ENCODE measurements around the gene SNX7.

The SNX7 gene

DNA sequence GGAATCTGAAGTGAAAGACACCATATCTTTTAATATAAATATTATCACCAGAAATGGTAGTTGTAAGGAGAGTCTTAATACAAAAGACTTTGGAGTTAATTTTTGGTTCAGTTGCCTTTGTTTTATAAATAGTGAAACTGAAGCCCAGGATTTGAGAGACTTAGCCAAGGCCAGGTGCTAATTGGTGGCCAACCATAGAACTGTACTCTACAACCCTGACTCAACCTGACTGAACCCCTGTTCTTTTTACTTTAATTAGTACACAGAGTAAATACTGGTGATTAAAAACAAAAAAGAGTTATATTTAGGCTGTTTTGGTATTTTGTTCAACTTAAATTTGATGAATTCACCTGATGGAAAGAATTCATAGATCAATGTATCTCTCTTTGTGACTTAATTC is 76.3 kb downstream of the SNX7 start:
- TF ChIP-seq, protein P1, sequence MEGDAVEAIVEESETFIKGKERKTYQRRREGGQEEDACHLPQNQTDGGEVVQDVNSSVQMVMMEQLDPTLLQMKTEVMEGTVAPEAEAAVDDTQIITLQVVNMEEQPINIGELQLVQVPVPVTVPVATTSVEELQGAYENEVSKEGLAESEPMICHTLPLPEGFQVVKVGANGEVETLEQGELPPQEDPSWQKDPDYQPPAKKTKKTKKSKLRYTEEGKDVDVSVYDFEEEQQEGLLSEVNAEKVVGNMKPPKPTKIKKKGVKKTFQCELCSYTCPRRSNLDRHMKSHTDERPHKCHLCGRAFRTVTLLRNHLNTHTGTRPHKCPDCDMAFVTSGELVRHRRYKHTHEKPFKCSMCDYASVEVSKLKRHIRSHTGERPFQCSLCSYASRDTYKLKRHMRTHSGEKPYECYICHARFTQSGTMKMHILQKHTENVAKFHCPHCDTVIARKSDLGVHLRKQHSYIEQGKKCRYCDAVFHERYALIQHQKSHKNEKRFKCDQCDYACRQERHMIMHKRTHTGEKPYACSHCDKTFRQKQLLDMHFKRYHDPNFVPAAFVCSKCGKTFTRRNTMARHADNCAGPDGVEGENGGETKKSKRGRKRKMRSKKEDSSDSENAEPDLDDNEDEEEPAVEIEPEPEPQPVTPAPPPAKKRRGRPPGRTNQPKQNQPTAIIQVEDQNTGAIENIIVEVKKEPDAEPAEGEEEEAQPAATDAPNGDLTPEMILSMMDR (IDR thresholded peaks at IDR 0.05; ENCODE audit: low read depth, low read length): no peak
- H3K4me3 ChIP-seq (ENCODE audit: low read depth, low read length): no peak overlapping the region

DNA sequence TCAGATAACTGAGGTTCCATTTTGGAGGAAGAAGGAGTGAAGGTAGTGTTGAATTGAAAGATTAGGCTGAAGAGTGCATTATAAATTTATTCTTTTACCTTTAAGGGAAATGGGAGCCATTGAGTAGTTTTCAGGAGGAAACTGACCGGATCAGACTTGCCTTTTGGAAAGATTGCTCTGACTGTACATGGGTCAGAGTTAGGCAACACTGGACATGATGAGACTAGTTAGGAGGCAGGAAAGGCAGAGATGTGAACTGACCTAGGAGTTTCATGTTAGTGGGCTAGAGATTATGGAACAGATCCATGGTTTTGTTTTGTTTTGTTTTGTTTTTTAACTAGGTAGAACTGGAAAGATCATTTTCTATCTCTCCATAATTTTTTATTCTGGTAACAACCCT is 78.2 kb downstream of the SNX7 start:
- TF ChIP-seq, protein P1 (IDR thresholded peaks at IDR 0.05; ENCODE audit: low read depth, low read length): no peak
- H3K4me3 ChIP-seq (ENCODE audit: low read depth, low read length): no peak overlapping the region

DNA sequence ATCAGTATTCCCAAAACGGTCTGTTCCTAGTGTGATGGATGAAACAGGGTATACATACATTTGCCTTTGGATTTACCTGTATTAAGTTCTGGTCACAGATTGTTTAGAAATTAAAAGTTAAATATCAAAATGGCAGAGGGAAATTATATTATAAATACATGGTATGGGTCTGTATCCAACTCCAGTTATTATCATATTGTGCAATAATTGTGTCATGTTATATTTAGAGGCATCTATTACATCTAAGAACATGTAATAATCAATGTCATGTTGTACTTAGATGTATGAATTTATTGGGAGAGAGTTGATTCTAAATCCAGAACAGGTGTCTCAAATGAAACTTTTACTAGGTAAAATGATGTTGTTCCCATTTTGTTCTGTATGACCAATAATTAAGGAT is 79.6 kb downstream of the SNX7 start:
- no peak overlapping the region for H3K4me3 ChIP-seq (ENCODE audit: low read depth, low read length)
- TF ChIP-seq, protein P1 (IDR thresholded peaks at IDR 0.05; ENCODE audit: low read depth, low read length): no peak

DNA sequence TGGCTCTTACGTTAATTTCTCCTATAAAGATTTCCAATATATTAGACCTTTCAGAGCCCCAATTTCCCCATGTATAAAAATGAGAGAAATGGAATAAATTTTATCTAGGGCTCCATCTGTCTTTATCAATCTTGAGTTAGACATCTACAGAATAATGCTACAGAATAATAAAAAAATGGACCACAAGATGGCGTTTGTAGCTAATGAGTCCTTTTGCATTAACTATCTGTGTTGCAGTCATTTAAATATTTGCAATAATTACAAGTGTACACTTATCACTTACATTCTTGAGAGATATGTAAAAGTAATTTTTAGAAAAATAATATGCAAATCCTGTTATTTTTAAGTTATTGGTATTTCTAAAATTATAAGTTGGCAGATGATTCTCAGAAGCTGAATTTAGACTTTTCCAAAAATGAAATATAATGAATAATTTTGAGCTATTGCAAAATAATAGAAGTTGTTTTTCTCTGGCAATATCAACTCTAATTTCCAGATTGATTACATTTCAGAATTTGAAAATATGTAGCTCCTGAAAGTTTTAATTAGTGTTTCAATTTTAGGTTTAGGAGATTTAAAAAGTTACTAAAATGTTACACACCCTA is 87.7 kb downstream of the SNX7 start:
- H3K4me3 ChIP-seq (ENCODE audit: low read depth, low read length): no peak overlapping the region
- TF ChIP-seq, protein P1 (IDR thresholded peaks at IDR 0.05; ENCODE audit: low read depth, low read length): peak; percentile 17; the same call in 1 of the 2 replicates

DNA sequence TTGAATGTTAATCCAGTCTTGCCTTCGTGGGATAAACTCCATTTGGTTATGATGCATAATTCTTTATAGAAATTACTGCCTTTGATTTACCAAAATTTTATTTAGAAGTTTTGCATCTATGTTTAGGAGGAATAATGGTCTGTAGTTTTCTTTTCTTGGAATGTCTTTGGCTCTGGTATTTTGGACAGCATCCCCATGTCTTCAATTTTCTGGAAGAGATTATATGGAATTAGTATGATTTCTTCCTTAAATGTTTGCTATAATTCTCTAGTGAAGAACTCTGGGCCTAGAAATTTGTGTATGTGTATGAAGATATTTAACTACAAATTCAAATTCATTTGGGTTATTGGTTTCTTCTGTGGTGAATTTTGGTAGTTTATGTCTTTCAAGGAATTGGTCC is 92.7 kb downstream of the SNX7 start:
- TF ChIP-seq, protein P1 (IDR thresholded peaks at IDR 0.05; ENCODE audit: low read depth, low read length): no peak
- H3K4me3 ChIP-seq (ENCODE audit: low read depth, low read length): no peak overlapping the region

DNA sequence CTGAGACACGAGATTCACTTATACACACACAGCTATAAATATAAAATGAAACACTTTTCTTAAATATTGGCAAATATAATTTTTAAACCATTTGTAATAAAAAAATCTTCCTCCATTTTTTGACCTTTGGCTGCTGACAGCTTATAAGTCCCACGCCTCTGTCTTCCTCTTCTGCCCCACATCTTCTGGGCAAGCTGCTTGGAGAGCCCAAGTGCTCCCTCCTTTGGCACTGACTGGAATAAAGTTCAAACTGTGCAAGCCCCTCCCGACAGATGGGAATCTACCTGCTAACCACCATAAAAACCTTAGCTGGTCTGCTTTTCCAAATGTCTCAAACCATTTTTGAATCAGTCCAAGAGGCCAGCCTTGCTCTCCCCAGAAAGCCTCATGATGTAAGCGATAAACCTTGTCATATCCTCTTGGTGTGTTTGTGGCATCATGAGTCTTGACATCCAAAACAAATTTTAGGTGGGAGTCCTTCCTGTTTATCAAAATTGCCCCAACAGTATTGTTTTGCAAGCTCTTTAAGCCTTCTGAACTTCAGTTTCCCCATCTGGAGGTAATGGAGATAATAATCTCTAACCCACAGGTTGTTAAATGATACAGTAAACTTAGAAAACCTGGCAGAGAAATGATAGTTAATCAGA is 99.8 kb downstream of the SNX7 start:
- TF ChIP-seq, protein P1 (IDR thresholded peaks at IDR 0.05; ENCODE audit: low read depth, low read length): no peak
- H3K4me3 ChIP-seq (ENCODE audit: low read depth, low read length): no peak overlapping the region

DNA sequence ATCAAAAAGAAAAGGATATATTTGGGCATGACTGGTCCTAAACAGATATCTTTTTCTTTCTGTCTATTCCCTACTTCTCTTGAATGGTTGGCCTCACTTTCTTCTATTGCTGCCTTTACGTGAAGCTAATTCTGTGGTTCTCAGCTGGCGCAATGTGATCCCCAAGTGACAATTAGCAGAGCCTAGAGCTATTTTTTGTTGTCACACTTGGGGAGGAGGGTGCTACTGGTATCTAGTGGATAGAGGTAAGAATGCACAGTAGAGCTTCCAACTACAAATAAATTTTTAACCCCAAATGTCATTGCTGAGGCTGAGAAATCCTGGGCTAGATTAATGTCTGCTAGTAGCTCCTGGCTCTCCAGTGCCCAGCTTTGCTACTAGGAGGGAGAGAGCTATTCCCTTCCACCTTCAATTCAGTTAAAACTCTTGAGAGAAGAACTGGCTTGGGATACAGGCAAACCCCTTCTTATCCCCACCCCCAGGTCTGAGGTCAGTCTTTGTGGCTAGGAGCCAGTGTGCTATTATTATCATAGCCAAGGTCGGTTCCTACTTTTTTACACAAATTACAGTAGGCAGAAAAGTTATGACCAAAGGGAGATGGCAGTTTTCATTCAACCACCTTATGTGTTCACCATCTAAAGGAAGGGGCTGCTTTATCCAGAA is 102.1 kb downstream of the SNX7 start:
- TF ChIP-seq, protein P1 (IDR thresholded peaks at IDR 0.05; ENCODE audit: low read depth, low read length): no peak
- H3K4me3 ChIP-seq (ENCODE audit: low read depth, low read length): no peak overlapping the region
